HepG2 (cell line): Measurements from ENCODE around the gene ANGPTL2. TPM values are rescaled to one million over a fixed set of nuclear protein-coding genes. Genes with fewer than 3 reads are reported as not detected.
"Not testable (repeated sequence)": the region's sequence is repeated elsewhere in the genome, so short reads cannot be mapped to it uniquely, and the experiment has no call there.

Experiments
- ATAC-seq: fragments of 200-7000 bp; cut with Tn5 transposase; 3 replicates; pipeline ENCODE4 v1.9.1; 2020; ENCODE audit warnings: mild to moderate bottlenecking, moderate library complexity
- BruUV-seq: library from RNA; stranded (reverse); fragments of 400-500 nt; replicated peaks from 2 replicates; lab custom pipeline; 2021; lab: Mats Ljungman, UMichigan
- CTCF ChIA-PET: fragments of 300-600 bp; formaldehyde crosslinking; extraction: SDS; loops from one replicate; lab custom pipeline; 2021; ENCODE audit warnings: low total read pairs, inconsistent platforms, low intra/inter-chr PET ratio; lab: Yijun Ruan, JAX
- POLR2A ChIA-PET: fragments of 350-600 bp; sonication (Branson Sonifier 250); formaldehyde crosslinking; loops from one replicate; lab custom pipeline; 2020; ENCODE audit warnings: antibody characterized with exemption, inconsistent platforms; lab: Yijun Ruan, JAX
- DNase-seq: peaks from one replicate; pipeline ENCODE4 v3.0.0-alpha.2; 2015; ENCODE audit warnings: low spot score
- FAIRE-seq: peaks from 3 replicates; lab custom pipeline; 2011; peaks lifted over from hg19 to GRCh38; lab: Jason Lieb, UNC
- H2AFZ ChIP-seq: one replicate; pipeline ENCODE4 v1.6.1; 2011; ENCODE audit warnings: low read length, inconsistent platforms
- H3K27ac ChIP-seq: fragments of 300-600 bp; 3 replicates; pipeline ENCODE4 v1.8.0; 2011; ENCODE audit warnings: mixed run types, mild to moderate bottlenecking, mixed read lengths, low read length, inconsistent platforms; ENCODE audit not compliant: insufficient read depth; ENCODE audit errors: extremely low read length
- H3K27me3 ChIP-seq, 2 experiments: fragments of 200-600 bp in 1 of 2; 2 replicates in 1 of 2; 3 replicates in 1 of 2; pipeline versions ENCODE4 v1.6.0 to v1.8.0; 2011; ENCODE audit warnings: low read length in 2 of 2, mild to moderate bottlenecking in 2 of 2, moderate library complexity in 2 of 2, inconsistent platforms in 1 of 2; ENCODE audit not compliant: insufficient read depth in 2 of 2, control insufficient read depth in 1 of 2
- H3K36me3 ChIP-seq, 2 experiments: fragments of 200-600 bp in 1 of 2; replicated peaks in 1 of 2; 2 replicates in 1 of 2; 3 replicates in 1 of 2; pipeline versions ENCODE4 v1.5.1 to v1.8.0; 2011; ENCODE audit warnings: low read length in 2 of 2, inconsistent platforms in 1 of 2; ENCODE audit not compliant: insufficient read depth in 2 of 2, control insufficient read depth in 1 of 2
- H3K4me1 ChIP-seq: 2 replicates; pipeline ENCODE4 v1.5.1; 2012; ENCODE audit warnings: low read length, inconsistent platforms; ENCODE audit not compliant: insufficient read depth
- H3K4me2 ChIP-seq: 2 replicates; pipeline ENCODE4 v1.6.0; 2011; ENCODE audit warnings: low read depth, low read length, inconsistent platforms
- H3K4me3 ChIP-seq, 3 experiments: fragments of 200-600 bp in 1 of 3; sonication (generic), shearing (Covaris generic) in 1 of 3; replicated peaks in 1 of 3; 2 replicates each; pipeline ENCODE4 v1.5.1; 2011 to 2016; ENCODE audit warnings: low read length in 3 of 3, inconsistent platforms in 2 of 3, low read depth in 2 of 3, mild to moderate bottlenecking in 2 of 3, control low read depth in 1 of 3, mixed read lengths in 1 of 3; ENCODE audit not compliant: insufficient read depth in 1 of 3
- H3K79me2 ChIP-seq: one replicate; pipeline ENCODE4 v1.6.1; 2011; ENCODE audit warnings: low read length, inconsistent platforms; ENCODE audit not compliant: insufficient read depth
- H3K9ac ChIP-seq: 2 replicates; pipeline ENCODE4 v1.6.0; 2011; ENCODE audit warnings: mild to moderate bottlenecking, low read depth, low read length, inconsistent platforms; ENCODE audit not compliant: insufficient read depth
- H3K9me3 ChIP-seq: 2 replicates; pipeline ENCODE4 v1.5.1; 2012; ENCODE audit warnings: mild to moderate bottlenecking, low read length
- H4K20me1 ChIP-seq: 2 replicates; pipeline ENCODE4 v1.6.0; 2011; ENCODE audit warnings: inconsistent platforms, mild to moderate bottlenecking, low read length, moderate library complexity; ENCODE audit not compliant: insufficient read depth
- KLF12 ChIP-seq: sonication (generic); formaldehyde crosslinking; IDR thresholded peaks from 2 replicates; pipeline ENCODE4 v1.4.0; 2020; ENCODE audit warnings: missing genetic modification reagents, borderline replicate concordance
- PRPF4 ChIP-seq: fragments of 200-400 bp; formaldehyde crosslinking; IDR thresholded peaks from 2 replicates; pipeline ENCODE4 v1.6.1; 2016; ENCODE audit warnings: low read length, low read depth; ENCODE audit not compliant: poor library complexity, severe bottlenecking
- SMAD9 ChIP-seq: sonication (generic); formaldehyde crosslinking; IDR thresholded peaks from 2 replicates; pipeline ENCODE4 v1.5.1; 2020; ENCODE audit warnings: mild to moderate bottlenecking, missing genetic modification reagents
- ZFP36L1 ChIP-seq: sonication (generic); formaldehyde crosslinking; IDR thresholded peaks from 2 replicates; pipeline ENCODE4 v1.8.0; 2022; ENCODE audit warnings: mild to moderate bottlenecking, missing genetic modification reagents, moderate library complexity
- WGBS: methylation state at CpG from one replicate; pipeline ENCODE4 v1.1.6; 2017; ENCODE audit warnings: low lambda C conversion rate; 5-methylcytosine and 5-hydroxymethylcytosine counted together
- in situ Hi-C: cut with HindIII; loops from 2 replicates; pipeline ENCODE4 v1.10.0; 2017; ENCODE audit warnings: low pct_unique_long_range_greater_than_20kb; ENCODE audit not compliant: extremely low pct_ligation_motif_present
- intact Hi-C: fragments of 100-400 bp; cut with micrococcal nuclease; formaldehyde crosslinking; loops from one replicate; pipeline ENCODE4 v1.10.0; 2022; ENCODE audit not compliant: unreplicated experiment
- polyA plus RNA-seq, 8 experiments: library from polyadenylated mRNA; depleted of rRNA in 3 of 8; stranded (reverse) in 7 of 8; unstranded in 1 of 8; fragments of >200 nt; fragmentation: Illumina TruSeq in 4 of 8; extraction: Trizol in 4 of 8; gene quantifications; 2 replicates each; pipeline versions ENCODE4 v1.2.1 to v1.2.3, GENCODE V29; 2011 to 2016; ENCODE audit warnings: low read depth in 4 of 8, missing spikeins in 1 of 8, mixed read lengths in 1 of 8; ENCODE audit not compliant: insufficient read depth in 1 of 8
- total RNA-seq, 5 experiments: library from RNA; depleted of rRNA; stranded (reverse); fragments of >200 nt; fragmentation: Illumina TruSeq; extraction: Trizol; gene quantifications; 2 replicates each; pipeline ENCODE4 v1.2.3, GENCODE V29; 2016; ENCODE audit warnings: low read depth in 1 of 5
- TF ChIP-seq, protein P1 (sequence below): sonication (generic); formaldehyde crosslinking; IDR thresholded peaks from 2 replicates; pipeline ENCODE4 v1.9.0; 2021; ENCODE audit warnings: missing genetic modification reagents, mild to moderate bottlenecking, borderline replicate concordance
- TF ChIP-seq, protein P2 (sequence below): sonication (generic); formaldehyde crosslinking; IDR thresholded peaks from 2 replicates; pipeline ENCODE4 v1.5.0; 2020; ENCODE audit warnings: missing genetic modification reagents, mild to moderate bottlenecking, borderline replicate concordance

ANGPTL2 gene
- total and polyA plus RNA-seq, 2 of the 13 experiments (the other 11 are each of a cell fraction or from before 2014, with no cell fraction given) = 0.91 to 21.0 TPM

DNA sequence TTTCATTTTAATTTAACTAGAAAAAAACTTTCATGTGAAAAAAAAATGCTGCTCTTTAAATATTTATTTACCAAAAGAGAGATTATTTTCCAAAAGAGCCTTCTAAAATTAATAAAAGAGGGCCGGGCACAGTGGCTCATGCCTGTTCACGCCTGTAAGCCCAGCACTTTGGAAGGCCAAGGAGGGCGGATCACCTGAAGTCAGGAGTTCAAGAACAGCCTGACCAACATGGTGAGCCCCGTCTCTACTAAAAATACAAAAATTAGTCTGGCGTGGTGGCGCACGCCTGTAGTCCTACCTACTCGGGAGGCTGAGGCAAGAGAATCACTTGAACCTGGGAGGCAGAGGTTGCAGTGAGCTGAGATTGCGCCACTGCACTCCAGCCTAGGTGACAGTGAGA lies 48.9 kb upstream of the ANGPTL2 start:
- FAIRE-seq, H3K27ac ChIP-seq, DNase-seq, in situ Hi-C loops, H4K20me1 ChIP-seq, H3K27me3 ChIP-seq, H3K79me2 ChIP-seq, H3K4me3 ChIP-seq, H3K4me2 ChIP-seq, CTCF ChIA-PET, H2AFZ ChIP-seq, H3K9ac ChIP-seq, H3K36me3 ChIP-seq, H3K4me1 ChIP-seq, H3K9me3 ChIP-seq, BruUV-seq, ATAC-seq, POLR2A ChIA-PET, intact Hi-C loops: not testable (repeated sequence)
- 96% methylated on average over 9 of the region's 9 CpGs for WGBS

DNA sequence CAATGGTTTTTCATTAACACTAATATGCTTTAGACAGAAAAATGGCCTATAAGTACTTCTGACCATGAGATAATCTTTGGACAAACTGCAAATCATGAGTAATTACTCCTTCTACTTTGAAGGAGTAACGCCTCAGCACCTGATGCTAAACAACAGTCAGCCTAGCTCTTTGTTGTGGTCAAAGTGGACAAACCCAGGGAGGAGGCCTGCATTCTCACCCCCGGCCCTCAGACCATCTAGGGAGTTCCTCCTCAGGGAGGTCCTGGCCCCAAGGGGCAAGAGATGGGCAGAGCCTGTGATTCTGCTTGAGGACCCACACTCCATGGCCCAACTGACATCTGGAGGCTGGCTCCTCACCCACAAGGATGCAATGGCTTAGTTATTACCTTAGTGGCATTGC lies 48.2 kb upstream of the ANGPTL2 start:
- Histone ChIP-seq H2AFZ (no peak overlapping the region), H3K9me3 (no peaks in the 10 kb centered on the region), H3K27ac (no peak overlapping the region), H3K79me2 (no peaks in the 10 kb centered on the region), H3K4me1 (no peaks in the 10 kb centered on the region; the same call in 1 of the 2 replicates), H3K9ac (no peak overlapping the region), H3K36me3 (no peaks in the 10 kb centered on the region), H3K4me3 (no peak overlapping the region), H3K4me2 (no peak overlapping the region), H4K20me1 (no peaks in the 10 kb centered on the region), H3K27me3 (no peaks in the 10 kb centered on the region; a peak in 1 of 5 replicates)
- in situ Hi-C loops = no loop called here
- ChIA-PET CTCF (no interaction called here), POLR2A (no interaction called here)
- DNase-seq (no peak), ATAC-seq (no peak), FAIRE-seq (no peak)
- intact Hi-C loops = no loop called here
- WGBS = 85% methylated on average over 2 of the region's 2 CpGs
- no peak for TF ChIP-seq SMAD9 (CRISPR knock-in tag)
- no peak for TF ChIP-seq PRPF4
- TF ChIP-seq, protein P1, sequence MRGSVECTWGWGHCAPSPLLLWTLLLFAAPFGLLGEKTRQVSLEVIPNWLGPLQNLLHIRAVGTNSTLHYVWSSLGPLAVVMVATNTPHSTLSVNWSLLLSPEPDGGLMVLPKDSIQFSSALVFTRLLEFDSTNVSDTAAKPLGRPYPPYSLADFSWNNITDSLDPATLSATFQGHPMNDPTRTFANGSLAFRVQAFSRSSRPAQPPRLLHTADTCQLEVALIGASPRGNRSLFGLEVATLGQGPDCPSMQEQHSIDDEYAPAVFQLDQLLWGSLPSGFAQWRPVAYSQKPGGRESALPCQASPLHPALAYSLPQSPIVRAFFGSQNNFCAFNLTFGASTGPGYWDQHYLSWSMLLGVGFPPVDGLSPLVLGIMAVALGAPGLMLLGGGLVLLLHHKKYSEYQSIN = no peak
- no peak for TF ChIP-seq ZFP36L1
- TF ChIP-seq, protein P2, sequence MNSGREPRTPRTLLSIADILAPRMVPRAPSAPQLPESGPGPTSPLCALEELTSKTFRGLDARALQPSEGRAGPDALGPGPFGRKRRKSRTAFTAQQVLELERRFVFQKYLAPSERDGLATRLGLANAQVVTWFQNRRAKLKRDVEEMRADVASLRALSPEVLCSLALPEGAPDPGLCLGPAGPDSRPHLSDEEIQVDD (CRISPR knock-in tag) = no peak
- no peak for TF ChIP-seq KLF12 (CRISPR knock-in tag)
- no TSS peak for BruUV-seq
